Metanephros (tissue), 2 donors: Measurements from ENCODE around the gene TAF11L12. TPM values are rescaled to one million over a fixed set of nuclear protein-coding genes. Genes with fewer than 3 reads are reported as not detected.

Experiments used
- small RNA-seq: library from RNA; depleted of rRNA; stranded (forward); fragments of <200 nt; gene quantifications from one replicate; pipeline ENCODE3, GENCODE V24; 2014; ENCODE audit warnings: low replicate concordance
- total RNA-seq: library from RNA; depleted of rRNA; stranded (reverse); fragments of >200 nt; gene quantifications from one replicate; pipeline ENCODE4 v1.2.3, GENCODE V29; 2014

Gene TAF11L12
- total RNA-seq, result not detected

GRCh38 chr5:17610092-17610491, at the start of gene TAF11L12:
Gene TAF11L12 (plus strand): TSS chr5:17610392.

DNA sequence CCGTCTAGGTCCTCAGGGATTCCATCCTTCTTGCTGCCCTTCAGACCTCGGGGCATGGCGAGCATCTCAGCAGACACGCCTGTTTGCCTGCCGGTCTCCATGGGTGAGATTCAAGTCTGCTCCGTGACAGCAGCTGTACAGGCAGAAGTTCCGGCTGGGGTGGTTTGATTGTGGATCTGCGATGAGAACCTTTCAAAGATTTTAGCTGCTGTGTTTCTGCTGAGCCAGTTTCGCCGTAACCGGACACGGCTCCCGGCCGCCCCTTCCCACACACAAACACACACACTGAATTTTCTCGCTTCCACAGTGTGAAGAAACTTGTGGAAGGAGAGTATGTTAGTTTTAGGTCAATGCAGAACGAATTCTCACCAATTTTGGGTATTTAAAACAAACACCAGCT, 24.5 kb upstream of the TAF11L12 start, which contains the start of gene TAF11L7:
TAF11L7 (minus strand) TSS at position 101 of the 400 bp plus-strand sequence.

DNA sequence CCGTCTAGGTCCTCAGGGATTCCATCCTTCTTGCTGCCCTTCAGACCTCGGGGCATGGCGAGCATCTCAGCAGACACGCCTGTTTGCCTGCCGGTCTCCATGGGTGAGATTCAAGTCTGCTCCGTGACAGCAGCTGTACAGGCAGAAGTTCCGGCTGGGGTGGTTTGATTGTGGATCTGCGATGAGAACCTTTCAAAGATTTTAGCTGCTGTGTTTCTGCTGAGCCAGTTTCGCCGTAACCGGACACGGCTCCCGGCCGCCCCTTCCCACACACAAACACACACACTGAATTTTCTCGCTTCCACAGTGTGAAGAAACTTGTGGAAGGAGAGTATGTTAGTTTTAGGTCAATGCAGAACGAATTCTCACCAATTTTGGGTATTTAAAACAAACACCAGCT, 19.3 kb upstream of the TAF11L12 start, which contains the start of gene TAF11L8:
TAF11L8 (minus strand) TSS at position 101 of the 400 bp plus-strand sequence.

DNA sequence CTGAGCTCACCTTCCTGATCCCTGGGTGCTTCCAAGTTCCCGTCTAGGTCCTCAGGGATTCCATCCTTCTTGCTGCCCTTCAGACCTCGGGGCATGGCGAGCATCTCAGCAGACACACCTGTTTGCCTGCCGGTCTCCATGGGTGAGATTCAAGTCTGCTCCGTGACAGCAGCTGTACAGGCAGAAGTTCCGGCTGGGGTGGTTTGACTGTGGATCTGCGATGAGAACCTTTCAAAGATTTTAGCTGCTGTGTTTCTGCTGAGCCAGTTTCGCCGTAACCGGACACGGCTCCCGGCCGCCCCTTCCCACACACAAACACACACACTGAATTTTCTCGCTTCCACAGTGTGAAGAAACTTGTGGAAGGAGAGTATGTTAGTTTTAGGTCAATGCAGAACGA, 15.9 kb upstream of the TAF11L12 start, which contains the start of gene TAF11L9:
TAF11L9 (minus strand) TSS at position 140 of the 400 bp plus-strand sequence.

DNA sequence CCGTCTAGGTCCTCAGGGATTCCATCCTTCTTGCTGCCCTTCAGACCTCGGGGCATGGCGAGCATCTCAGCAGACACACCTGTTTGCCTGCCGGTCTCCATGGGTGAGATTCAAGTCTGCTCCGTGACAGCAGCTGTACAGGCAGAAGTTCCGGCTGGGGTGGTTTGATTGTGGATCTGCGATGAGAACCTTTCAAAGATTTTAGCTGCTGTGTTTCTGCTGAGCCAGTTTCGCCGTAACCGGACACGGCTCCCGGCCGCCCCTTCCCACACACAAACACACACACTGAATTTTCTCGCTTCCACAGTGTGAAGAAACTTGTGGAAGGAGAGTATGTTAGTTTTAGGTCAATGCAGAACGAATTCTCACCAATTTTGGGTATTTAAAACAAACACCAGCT, 12.5 kb upstream of the TAF11L12 start, which contains the start of gene TAF11L10:
TAF11L10 (minus strand) TSS at position 101 of the 400 bp plus-strand sequence.

GRCh38 chr5:17603880-17604279, 6.3 kb upstream of the TAF11L12 start, which contains the start of gene TAF11L11:
Gene TAF11L11 (plus strand): TSS chr5:17604183.

DNA sequence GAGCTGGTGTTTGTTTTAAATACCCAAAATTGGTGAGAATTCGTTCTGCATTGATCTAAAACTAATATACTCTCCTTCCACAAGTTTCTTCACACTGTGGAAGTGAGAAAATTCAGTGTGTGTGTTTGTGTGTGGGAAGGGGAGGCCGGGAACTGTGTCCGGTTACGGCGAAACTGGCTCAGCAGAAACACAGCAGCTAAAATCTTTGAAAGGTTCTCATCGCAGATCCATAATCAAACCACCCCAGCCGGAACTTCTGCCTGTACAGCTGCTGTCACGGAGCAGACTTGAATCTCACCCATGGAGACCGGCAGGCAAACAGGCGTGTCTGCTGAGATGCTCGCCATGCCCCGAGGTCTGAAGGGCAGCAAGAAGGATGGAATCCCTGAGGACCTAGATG, 21.6 kb downstream of the TAF11L12 start, which contains the start of gene TAF11L13:
TAF11L13 (plus strand) TSS at position 301 of the 400 bp plus-strand sequence.

GRCh38 chr5:17634160-17634559, 24.0 kb downstream of the TAF11L12 start, which contains the start of gene TAF11L14:
Gene TAF11L14 (plus strand): TSS chr5:17634460.

Small RNA genes lying within 50 kb of the gene (small RNA-seq; reads per million reads assigned to genes)
- not detected for gene AC233724.1
- not detected for gene AC233724.2
- gene AC233724.3, result not detected
- not detected for gene AC233724.4
- not detected for gene AC233724.6
- gene AC233724.7, result not detected

Other genes with a start within 250 kb of the TAF11L12 start
- gene TAF11L2, start 112.2 kb upstream of the TAF11L12 start, total RNA-seq, result 0.41 TPM
- not detected for gene TAF11L3, start 92.0 kb upstream of the TAF11L12 start, total RNA-seq
- not detected for gene TAF11L4, start 88.6 kb upstream of the TAF11L12 start, total RNA-seq
- not detected for gene TAF11L5, start 85.2 kb upstream of the TAF11L12 start, total RNA-seq
- not detected for gene TAF11L6, start 81.7 kb upstream of the TAF11L12 start, total RNA-seq
- not detected for gene TAF11L7, start 24.6 kb upstream of the TAF11L12 start, total RNA-seq
- not detected for gene TAF11L8, start 19.4 kb upstream of the TAF11L12 start, total RNA-seq
- gene TAF11L9, start 16.0 kb upstream of the TAF11L12 start, total RNA-seq, result not detected
- gene TAF11L10, start 12.6 kb upstream of the TAF11L12 start, total RNA-seq, result not detected
- gene TAF11L11, start 6.2 kb upstream of the TAF11L12 start, total RNA-seq, result not detected
- not detected for gene TAF11L13, start 21.7 kb downstream of the TAF11L12 start, total RNA-seq
- not detected for gene TAF11L14, start 24.1 kb downstream of the TAF11L12 start, total RNA-seq